HepG2 (cell line): Measurements from ENCODE around the gene ID4. TPM values are rescaled to one million over a fixed set of nuclear protein-coding genes. Genes with fewer than 3 reads are reported as not detected.

Source experiments
- CENPX ChIP-seq: sonication (generic); formaldehyde crosslinking; IDR thresholded peaks from 2 replicates; pipeline ENCODE4 v1.9.0; 2021; ENCODE audit warnings: mild to moderate bottlenecking, missing genetic modification reagents, moderate library complexity
- DNMT1 ChIP-seq: sonication (generic); formaldehyde crosslinking; IDR thresholded peaks from 2 replicates; pipeline ENCODE4 v1.5.1; 2020; ENCODE audit warnings: mild to moderate bottlenecking, missing genetic modification reagents
- KLF13 ChIP-seq: sonication (generic); formaldehyde crosslinking; IDR thresholded peaks from 2 replicates; pipeline ENCODE4 v1.4.0; 2020; ENCODE audit warnings: mild to moderate bottlenecking, missing genetic modification reagents
- MXI1 ChIP-seq: IDR thresholded peaks from 3 replicates; pipeline ENCODE4 v1.6.1; 2012; ENCODE audit warnings: low read depth, low read length, inconsistent platforms, borderline replicate concordance
- NFE2L1 ChIP-seq: sonication (generic); formaldehyde crosslinking; IDR thresholded peaks from 2 replicates; pipeline ENCODE4 v1.4.0; 2020; ENCODE audit warnings: missing genetic modification reagents, mild to moderate bottlenecking, borderline replicate concordance
- NRL ChIP-seq: sonication (generic); formaldehyde crosslinking; IDR thresholded peaks from 2 replicates; pipeline ENCODE4 v1.5.0; 2020; ENCODE audit warnings: missing genetic modification reagents, mild to moderate bottlenecking, moderate library complexity, borderline replicate concordance
- PPARG ChIP-seq: conservative IDR thresholded peaks from 2 replicates; pipeline ENCODE4 v1.6.1; 2016; ENCODE audit warnings: missing biosample characterization, missing genetic modification reagents
- RARG ChIP-seq: sonication (generic); formaldehyde crosslinking; IDR thresholded peaks from 2 replicates; pipeline ENCODE4 v1.4.0; 2020; ENCODE audit warnings: low read depth, mild to moderate bottlenecking, missing genetic modification reagents
- RFX3 ChIP-seq: IDR thresholded peaks from 2 replicates; pipeline ENCODE4 v1.6.1; 2016; ENCODE audit warnings: missing biosample characterization, missing genetic modification reagents
- SALL2 ChIP-seq: sonication (generic); formaldehyde crosslinking; IDR thresholded peaks from 2 replicates; pipeline ENCODE4 v1.8.1; 2023; ENCODE audit warnings: mild to moderate bottlenecking, missing genetic modification reagents, inconsistent platforms
- STAT5B ChIP-seq: sonication (generic); formaldehyde crosslinking; IDR thresholded peaks from 2 replicates; pipeline ENCODE4 v1.4.0; 2020; ENCODE audit warnings: missing genetic modification reagents
- ZNF296 ChIP-seq: sonication (generic); formaldehyde crosslinking; conservative IDR thresholded peaks from 2 replicates; pipeline ENCODE4 v1.5.0; 2020; ENCODE audit warnings: mild to moderate bottlenecking, missing genetic modification reagents
- ZNF619 ChIP-seq: sonication (generic); formaldehyde crosslinking; IDR thresholded peaks from 2 replicates; pipeline ENCODE4 v1.4.0; 2020; ENCODE audit warnings: mild to moderate bottlenecking, missing genetic modification reagents
- polyA plus RNA-seq, 8 experiments: library from polyadenylated mRNA; depleted of rRNA in 3 of 8; stranded (reverse) in 7 of 8; unstranded in 1 of 8; fragments of >200 nt; fragmentation: Illumina TruSeq in 4 of 8; extraction: Trizol in 4 of 8; gene quantifications; 2 replicates each; pipeline versions ENCODE4 v1.2.1 to v1.2.3, GENCODE V29; 2011 to 2016; ENCODE audit warnings: low read depth in 4 of 8, missing spikeins in 1 of 8, mixed read lengths in 1 of 8; ENCODE audit not compliant: insufficient read depth in 1 of 8
- total RNA-seq, 5 experiments: library from RNA; depleted of rRNA; stranded (reverse); fragments of >200 nt; fragmentation: Illumina TruSeq; extraction: Trizol; gene quantifications; 2 replicates each; pipeline ENCODE4 v1.2.3, GENCODE V29; 2016; ENCODE audit warnings: low read depth in 1 of 5
- TF ChIP-seq, protein P1 (sequence below): sonication (generic); formaldehyde crosslinking; IDR thresholded peaks from 2 replicates; pipeline ENCODE4 v1.5.0; 2020; ENCODE audit warnings: mild to moderate bottlenecking, missing genetic modification reagents
- TF ChIP-seq, protein P2 (sequence below): IDR thresholded peaks from 2 replicates; pipeline ENCODE4 v1.6.1; 2012; ENCODE audit warnings: inconsistent platforms
- TF ChIP-seq, protein P3 (sequence below): sonication (generic); formaldehyde crosslinking; IDR thresholded peaks from 2 replicates; pipeline ENCODE4 v1.5.0; 2020; ENCODE audit warnings: mild to moderate bottlenecking, missing genetic modification reagents
- TF ChIP-seq, protein P4 (sequence below), 2 experiments: sonication (generic) in 1 of 2; formaldehyde crosslinking in 1 of 2; IDR thresholded peaks; 2 replicates each; pipeline versions ENCODE4 v1.5.1 to v1.6.1; 2011 to 2020; ENCODE audit warnings: borderline replicate concordance in 1 of 2, low read depth in 1 of 2, low read length in 1 of 2, mild to moderate bottlenecking in 1 of 2, missing genetic modification reagents in 1 of 2, moderate library complexity in 1 of 2
- TF ChIP-seq, protein P5 (sequence below): sonication (generic); formaldehyde crosslinking; IDR thresholded peaks from 2 replicates; pipeline ENCODE4 v1.4.0; 2020; ENCODE audit warnings: missing genetic modification reagents, borderline replicate concordance

Gene ID4
- total and polyA plus RNA-seq, 2 of the 13 experiments (the other 11 are each of a cell fraction or from before 2014, with no cell fraction given) = 0.20 to 0.44 TPM

DNA sequence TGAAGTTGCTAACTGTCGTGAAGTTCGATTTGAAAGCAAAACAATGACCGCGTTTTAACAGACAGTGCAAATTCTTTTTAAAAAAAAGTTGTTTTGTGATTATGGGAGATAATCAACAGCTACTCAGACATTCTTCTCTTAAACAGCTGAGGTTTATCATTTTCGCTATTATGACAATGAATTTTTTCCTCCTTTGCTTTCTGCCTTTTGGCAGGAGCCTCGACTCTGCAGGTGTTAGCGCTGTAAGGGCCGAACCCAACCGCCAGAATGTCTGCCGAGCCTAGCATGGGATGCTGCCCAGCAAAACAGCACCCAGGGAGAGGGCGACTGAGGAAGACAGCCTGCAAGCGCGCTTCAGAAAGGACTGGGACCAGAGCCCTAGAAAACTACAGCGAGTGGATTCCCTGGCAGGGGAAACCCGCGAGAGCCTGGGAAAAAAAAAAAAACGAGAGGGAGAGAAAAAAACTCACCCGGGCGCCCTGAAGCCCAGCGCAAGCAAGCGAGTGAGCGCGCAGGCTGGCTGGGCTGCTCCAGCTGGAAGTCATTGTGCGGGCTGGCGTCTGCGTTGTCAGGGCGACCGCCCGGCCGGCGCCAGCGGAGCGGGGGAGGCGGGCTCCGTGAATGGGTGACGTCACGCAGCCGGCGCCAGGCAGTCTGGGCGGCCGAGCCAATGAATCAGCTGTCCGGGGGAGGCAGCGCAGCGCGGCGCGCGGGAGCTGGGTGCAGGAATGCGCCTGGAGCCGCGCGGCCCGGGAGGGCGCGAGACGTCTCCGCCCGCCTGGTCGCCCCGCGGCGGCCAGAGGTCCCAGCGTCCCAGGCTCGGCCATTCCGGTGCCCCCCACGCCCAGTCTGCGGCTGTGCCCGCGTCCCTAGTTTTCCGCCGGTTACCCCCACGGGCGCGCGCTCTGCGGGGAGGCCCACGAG, 32.7 kb upstream of the ID4 start (continued):
- 0 out of 2 replicates have a peak, but pooled peaks have one; percentile 44 for TF ChIP-seq ZNF296
- no peak for TF ChIP-seq NFE2L1 (CRISPR knock-in tag)
- peak; percentile 99 for TF ChIP-seq MXI1
- TF ChIP-seq SALL2 (CRISPR knock-in tag) = peak; percentile 91
- TF ChIP-seq RARG = no peak
- TF ChIP-seq, protein P1, sequence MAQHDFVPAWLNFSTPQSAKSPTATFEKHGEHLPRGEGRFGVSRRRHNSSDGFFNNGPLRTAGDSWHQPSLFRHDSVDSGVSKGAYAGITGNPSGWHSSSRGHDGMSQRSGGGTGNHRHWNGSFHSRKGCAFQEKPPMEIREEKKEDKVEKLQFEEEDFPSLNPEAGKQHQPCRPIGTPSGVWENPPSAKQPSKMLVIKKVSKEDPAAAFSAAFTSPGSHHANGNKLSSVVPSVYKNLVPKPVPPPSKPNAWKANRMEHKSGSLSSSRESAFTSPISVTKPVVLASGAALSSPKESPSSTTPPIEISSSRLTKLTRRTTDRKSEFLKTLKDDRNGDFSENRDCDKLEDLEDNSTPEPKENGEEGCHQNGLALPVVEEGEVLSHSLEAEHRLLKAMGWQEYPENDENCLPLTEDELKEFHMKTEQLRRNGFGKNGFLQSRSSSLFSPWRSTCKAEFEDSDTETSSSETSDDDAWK (CRISPR knock-in tag) = no peak
- TF ChIP-seq, protein P2, sequence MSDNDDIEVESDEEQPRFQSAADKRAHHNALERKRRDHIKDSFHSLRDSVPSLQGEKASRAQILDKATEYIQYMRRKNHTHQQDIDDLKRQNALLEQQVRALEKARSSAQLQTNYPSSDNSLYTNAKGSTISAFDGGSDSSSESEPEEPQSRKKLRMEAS = peak; percentile 90
- TF ChIP-seq KLF13 = no peak
- TF ChIP-seq RFX3 (CRISPR knock-in tag) = peak; percentile 99
- 0 out of 2 replicates have a peak, but pooled peaks have one; percentile 75 for TF ChIP-seq DNMT1 (CRISPR knock-in tag)
- no peak; the same call in 1 of the 2 replicates for TF ChIP-seq NRL (CRISPR knock-in tag)
- TF ChIP-seq, protein P3, sequence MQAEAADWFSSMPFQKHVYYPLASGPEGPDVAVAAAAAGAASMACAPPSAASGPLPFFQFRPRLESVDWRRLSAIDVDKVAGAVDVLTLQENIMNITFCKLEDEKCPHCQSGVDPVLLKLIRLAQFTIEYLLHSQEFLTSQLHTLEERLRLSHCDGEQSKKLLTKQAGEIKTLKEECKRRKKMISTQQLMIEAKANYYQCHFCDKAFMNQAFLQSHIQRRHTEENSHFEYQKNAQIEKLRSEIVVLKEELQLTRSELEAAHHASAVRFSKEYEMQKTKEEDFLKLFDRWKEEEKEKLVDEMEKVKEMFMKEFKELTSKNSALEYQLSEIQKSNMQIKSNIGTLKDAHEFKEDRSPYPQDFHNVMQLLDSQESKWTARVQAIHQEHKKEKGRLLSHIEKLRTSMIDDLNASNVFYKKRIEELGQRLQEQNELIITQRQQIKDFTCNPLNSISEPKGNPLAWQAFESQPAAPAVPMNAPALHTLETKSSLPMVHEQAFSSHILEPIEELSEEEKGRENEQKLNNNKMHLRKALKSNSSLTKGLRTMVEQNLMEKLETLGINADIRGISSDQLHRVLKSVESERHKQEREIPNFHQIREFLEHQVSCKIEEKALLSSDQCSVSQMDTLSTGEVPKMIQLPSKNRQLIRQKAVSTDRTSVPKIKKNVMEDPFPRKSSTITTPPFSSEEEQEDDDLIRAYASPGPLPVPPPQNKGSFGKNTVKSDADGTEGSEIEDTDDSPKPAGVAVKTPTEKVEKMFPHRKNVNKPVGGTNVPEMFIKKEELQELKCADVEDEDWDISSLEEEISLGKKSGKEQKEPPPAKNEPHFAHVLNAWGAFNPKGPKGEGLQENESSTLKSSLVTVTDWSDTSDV (CRISPR knock-in tag) = peak; percentile 71; the same call in 1 of the 2 replicates
- TF ChIP-seq CENPX = no peak
- TF ChIP-seq, protein P4, sequence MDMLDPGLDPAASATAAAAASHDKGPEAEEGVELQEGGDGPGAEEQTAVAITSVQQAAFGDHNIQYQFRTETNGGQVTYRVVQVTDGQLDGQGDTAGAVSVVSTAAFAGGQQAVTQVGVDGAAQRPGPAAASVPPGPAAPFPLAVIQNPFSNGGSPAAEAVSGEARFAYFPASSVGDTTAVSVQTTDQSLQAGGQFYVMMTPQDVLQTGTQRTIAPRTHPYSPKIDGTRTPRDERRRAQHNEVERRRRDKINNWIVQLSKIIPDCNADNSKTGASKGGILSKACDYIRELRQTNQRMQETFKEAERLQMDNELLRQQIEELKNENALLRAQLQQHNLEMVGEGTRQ (IDR thresholded peaks at IDR 0.05; ENCODE audit: low read depth, low read length) = no peak
- TF ChIP-seq, protein P4 (CRISPR knock-in tag; IDR thresholded peaks at IDR 0.05; ENCODE audit: borderline replicate concordance) = no peak
- TF ChIP-seq, protein P5, sequence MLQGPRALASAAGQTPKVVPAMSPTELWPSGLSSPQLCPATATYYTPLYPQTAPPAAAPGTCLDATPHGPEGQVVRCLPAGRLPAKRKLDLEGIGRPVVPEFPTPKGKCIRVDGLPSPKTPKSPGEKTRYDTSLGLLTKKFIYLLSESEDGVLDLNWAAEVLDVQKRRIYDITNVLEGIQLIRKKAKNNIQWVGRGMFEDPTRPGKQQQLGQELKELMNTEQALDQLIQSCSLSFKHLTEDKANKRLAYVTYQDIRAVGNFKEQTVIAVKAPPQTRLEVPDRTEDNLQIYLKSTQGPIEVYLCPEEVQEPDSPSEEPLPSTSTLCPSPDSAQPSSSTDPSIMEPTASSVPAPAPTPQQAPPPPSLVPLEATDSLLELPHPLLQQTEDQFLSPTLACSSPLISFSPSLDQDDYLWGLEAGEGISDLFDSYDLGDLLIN (CRISPR knock-in tag) = peak; percentile 94; the same call in 1 of the 2 replicates
- 0 out of 2 replicates have a peak, but pooled peaks have one; percentile 69 for TF ChIP-seq ZNF619
- TF ChIP-seq STAT5B (CRISPR knock-in tag) = no peak
- 0 out of 2 replicates have a peak, but pooled peaks have one; percentile 19 for TF ChIP-seq PPARG (CRISPR knock-in tag)
